Stimulated activated CD4-positive, alpha-beta T cell treated with anti-CD3 and anti-CD28 coated beads, Interleukin-12 subunit alpha, Interleukin-12 subunit beta, amount 100 ng/mL, for 4 hours (primary cell): ENCODE measurements around the gene WWOX.
"Not testable (repeated sequence)": the region's sequence is repeated elsewhere in the genome, so short reads cannot be mapped to it uniquely, and the experiment has no call there.

Experiments
- DNase-seq: peaks from one replicate; pipeline ENCODE4 v3.0.0-alpha.2; 2020

Gene WWOX

DNA sequence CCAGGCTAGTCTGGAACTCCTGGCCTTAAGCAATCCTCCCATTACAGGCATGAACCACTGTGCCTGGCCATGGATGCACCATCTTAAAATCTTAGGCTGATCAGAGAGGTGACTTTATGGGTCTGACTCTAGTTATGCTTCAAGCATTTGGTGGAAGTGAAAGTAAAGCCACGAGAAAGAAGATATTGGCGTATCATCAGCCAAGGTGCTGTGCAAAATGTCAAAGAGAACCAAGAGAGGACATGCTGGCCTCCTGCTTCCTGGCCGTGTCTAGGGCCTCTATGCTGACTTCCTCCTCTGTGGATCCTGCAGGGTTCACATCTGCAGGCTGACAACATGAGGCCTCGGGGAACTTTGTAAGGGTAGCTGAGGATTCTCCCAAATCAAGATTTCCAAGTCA lies 1115.8 kb downstream of the WWOX start:
- no peak for DNase-seq

DNA sequence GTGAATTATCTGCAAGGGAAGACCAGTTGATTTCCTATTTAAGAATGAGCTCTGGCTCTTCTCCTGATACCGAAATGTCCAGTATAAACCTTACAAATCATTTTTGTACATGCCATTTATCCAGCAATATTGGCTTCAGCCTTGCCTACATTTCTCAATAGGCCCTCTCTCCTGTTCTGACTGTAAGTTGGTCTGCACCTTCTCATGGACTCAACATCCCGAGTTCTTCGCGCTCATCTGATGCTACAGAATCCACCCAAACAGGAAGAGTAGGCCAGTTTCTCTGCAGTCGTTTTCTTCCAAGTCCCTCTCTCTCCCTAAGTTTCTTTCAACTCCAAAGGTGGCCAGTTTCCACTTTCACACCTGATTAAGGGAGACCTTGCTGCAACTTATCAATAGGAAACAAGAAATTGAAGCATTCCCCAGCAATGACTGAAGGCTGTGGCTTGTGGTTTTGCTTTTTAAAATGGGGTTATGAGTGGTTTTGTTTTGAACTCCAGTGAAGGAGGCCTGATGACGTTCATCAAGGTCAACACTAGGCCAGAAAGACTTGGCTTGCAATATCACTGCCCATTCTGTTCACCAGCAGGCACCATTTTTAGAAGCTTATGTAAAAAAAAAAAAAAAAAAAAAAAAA lies 1118.0 kb downstream of the WWOX start:
- no peak for DNase-seq

DNA sequence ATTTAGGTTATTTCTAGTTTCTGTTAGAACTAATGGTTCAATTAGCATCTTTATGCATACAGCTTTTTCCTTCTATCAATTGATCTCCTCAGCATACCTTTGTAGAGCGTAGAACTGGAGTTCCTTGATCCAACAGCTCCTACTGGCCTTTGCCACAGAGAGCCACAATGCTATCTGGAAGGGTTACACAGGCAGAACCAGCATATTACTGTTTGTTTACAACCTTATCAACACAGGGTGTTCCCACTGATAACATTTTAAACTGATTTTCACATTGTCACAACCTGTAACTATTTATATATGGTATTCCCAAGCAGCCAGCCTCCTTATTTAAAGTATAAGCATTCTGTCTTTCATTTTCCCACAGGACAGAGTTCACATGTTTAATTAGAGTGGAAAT lies 1118.9 kb downstream of the WWOX start:
- DNase-seq, result no peak

DNA sequence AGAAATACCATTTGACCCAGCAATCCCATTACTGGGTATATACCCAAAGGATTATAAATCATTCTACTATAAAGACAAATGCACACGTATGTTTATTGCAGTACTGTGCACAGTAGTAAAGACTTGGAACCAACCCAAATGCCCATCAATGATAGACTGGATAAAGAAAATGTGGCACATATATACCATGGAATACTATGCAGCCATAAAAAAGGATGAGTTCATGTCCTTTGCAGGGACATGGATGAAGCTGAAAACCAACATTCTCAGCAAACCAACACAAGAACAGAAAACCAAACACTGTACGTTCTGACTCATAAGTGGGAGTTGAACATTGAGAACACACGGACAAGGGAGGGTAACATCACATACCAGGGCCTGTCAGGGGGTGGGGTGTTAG lies 1126.5 kb downstream of the WWOX start:
- not testable (repeated sequence) for DNase-seq

DNA sequence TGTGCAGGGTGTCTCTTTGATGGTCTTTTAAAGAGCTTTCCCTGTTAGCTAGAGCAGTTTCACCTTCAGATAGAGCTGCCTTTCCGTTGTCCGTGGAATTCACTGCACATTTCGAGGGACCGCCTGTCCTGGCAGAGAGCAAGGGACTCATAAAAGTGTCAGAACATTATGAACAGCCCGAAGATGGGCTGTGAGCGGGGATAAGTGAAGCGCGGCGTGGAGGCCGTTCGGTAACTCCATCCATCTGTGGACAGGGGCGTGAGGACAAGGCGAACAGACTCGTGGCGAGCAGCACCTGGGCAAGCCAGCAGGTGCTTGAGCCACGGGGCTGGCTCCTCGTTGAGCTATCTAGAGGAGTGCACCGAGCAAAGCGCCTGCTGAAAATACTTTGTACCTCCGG lies 1129.9 kb downstream of the WWOX start:
- DNase-seq, result no peak

DNA sequence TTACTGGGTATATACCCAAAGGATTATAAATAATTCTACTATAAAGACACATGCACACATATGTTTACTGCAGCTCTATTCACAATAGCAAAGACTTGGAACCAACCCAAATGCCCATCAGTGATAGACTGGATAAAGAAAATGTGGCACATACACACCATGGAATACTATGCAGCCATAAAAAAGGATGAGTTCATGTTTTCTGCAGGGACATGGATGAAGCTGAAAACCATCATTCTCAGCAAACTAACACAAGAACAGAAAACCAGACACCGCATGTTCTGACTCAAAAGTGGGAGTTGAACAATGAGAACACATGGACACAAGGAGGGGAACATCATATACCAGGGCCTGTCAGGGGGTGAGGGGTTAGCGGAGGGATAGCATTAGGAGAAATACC lies 1146.2 kb downstream of the WWOX start:
- DNase-seq, result not testable (repeated sequence)

DNA sequence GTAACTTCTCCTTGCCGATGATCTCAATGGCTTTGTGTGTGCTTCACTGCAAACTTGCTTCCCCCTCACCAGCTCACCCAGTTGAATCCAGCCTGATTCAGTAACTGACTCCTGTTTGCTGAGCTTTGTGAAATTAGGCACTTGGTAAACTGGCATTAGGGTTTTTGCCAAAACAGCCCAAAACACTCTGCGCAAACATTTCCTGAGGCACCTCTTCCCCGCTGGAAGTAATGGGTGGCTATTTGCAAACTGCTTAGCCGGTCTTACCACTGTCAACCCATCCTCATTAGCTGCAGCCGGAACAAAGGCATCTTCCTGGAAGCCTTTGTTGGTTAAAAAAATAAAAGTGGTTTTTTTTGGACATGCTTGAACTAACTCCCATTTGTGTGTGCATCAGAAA lies 1147.9 kb downstream of the WWOX start:
- no peak for DNase-seq

DNA sequence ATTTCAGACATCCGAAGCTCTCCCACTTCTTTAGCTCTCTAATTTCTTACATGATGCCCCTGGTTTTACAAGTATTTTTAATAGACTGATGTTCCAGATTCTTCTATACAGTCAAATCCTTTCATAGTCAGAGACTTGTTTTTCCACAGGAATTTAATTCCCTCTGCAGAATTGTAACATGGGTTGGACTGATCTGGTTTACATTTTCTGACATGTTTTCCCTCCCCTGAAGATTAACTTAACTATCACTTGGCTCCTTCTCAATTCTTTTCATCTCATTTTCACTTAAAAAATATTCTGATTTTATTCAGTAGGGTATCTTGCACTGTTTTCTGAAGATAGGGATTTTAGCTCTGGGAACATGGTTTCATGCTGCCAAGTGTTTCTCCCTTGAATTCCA lies 1148.9 kb downstream of the WWOX start:
- no peak for DNase-seq

DNA sequence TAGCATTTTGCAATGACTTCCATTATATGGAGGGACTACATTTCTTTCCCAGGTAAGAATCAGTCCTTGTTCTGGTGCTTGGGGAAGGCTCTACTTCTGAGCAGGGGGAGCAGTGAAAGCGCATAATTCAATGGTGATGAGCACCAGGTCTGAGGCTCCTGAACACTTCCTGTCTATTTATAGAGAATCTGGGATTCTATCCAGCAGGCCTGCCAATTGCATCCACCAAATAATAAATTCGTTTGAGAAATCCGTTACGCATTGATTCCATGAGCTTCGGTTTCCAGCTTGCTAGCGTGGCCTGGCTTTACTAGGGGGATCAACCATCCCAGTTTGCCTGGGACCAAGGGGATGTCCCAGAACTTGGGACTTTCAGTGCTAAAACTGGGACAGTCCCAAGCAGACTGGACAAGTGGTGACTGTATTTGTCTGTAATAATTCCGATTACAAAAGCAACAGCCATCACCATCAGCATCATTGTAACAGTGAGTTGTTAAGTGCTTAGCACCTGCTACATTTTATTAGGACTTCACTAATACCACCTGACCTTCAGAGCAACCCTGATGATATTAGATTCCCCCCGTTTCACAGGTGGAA lies 1151.1 kb downstream of the WWOX start:
- no peak for DNase-seq

DNA sequence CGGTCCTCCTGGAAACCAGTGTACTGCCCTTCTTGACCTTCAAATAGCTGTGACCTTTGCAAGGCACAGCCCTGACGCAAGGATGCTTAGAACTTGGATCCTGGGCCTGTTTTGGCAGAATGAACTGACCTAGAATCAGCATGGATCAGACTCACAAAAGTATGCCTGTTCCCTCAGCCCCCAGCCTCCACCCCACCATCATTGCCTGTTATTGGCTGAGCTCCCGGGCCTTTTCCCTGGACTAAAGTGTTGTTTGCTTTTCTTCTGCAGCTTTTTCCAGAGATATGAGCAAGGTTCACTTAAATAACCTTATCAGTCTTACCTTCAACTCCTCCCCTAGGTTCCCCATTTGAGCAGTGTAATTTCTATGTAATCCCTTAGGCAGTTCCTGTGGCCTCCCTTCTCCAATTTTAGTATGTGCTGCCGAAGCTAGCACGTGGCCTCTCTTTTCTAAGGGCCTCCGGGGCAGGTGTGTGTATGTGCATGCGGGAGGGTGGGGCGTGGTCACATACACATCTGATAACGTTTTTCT lies 1153.7 kb downstream of the WWOX start:
- no peak for DNase-seq

DNA sequence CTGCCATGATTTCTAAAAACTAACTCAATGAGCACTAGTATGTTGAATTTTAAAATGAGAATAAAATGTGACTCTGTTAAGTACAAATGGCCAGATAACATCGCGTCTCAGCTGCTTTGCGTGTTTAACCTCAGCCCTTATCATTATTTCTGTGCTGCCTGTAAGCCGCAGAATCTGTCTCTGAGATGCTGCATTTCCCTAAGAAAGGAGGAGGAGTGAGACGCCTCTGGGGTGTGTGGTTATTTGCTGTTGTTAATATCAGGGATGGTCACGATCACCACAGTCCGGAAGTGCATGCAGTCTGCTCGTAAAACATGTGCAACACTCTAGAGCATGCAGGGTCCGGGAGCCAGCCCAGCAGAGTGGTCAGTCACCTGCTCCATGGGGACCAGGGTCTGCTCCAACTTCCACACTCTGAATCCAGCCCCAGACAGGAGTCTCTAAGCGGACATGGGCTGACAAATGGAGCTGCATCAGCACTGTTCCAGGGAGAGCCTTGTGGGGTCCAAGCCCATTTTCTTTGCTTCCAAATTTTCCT lies 1158.6 kb downstream of the WWOX start:
- no peak for DNase-seq

DNA sequence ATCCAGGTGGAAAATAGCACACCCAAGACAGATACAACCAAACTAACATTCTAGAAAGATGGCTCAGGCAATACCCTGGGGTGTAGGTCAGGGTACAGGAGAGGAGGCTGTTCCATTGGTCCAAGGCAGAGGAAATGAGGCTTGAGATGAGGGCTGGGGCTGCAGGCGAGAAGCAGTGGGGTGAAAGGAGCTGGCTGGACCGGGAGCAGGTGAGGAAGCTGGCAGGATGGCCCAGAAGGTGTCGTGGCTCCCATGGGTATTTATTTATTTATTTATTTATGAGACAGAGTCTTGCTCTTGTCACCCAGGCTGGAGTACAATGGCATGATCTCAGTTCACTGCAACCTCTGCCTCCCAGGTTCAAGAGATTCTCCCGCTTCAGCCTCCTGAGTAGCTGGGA lies 1161.4 kb downstream of the WWOX start:
- DNase-seq, result not testable (repeated sequence)

DNA sequence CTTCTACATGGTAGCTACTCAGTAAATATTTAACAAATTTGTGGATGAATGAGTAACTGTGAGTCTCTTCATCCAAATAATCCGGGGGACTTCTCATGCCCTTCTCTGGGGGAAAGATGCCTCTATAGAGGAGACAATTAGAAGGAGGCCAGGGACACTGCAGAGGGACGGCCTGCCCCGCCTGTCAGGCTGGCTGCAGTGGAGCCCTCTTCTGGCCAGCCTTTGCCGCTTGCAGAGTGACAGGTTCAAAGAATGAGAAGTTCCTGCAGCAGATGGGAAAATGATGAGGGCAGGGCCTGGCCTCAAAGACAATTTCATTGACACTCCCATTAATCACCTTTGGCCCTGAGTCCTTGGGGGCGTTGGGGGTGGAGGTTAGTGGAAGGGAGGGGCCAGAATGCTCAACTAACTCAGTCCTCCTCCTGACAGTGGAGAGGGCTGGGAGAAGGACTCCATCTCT lies 1162.1 kb downstream of the WWOX start:
- DNase-seq, result peak; percentile 47

DNA sequence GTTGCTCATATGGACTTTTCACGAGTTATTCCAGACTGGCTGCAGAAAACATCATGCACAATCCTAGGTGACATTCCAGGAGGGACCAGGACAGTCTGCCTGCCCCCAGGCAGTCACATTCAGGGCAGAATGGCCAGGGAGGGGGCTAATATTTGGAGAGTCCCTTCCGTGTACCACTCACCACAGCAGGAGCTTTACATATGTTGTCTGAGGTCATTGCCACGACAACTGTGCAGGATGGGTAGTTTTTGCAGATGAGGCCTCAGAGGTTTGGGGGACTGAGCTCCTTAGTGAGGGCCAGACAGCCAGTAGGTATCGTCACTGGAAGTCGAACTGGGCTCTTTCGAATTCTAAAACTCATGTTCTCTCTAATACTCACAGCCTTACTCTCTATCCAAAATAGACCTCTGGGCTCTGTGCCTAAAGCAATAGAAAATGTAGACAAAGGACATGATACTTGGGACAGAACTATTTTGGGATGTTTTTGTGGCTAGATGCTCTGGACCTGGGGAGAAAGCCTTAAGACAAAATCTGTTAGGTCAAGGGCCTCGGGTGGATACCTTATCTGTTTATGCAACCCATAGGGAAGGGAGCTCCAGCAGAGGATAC lies 1162.6 kb downstream of the WWOX start:
- DNase-seq, result no peak
